C1 segment of cervical spinal cord (tissue), 14 donors: ENCODE data around the gene TRPM6.

Experiments
- DNase-seq, 14 donors: peaks; one replicate each; lab custom pipeline; 2025; lab: John Stamatoyannopoulos, UW

TRPM6 gene

DNA sequence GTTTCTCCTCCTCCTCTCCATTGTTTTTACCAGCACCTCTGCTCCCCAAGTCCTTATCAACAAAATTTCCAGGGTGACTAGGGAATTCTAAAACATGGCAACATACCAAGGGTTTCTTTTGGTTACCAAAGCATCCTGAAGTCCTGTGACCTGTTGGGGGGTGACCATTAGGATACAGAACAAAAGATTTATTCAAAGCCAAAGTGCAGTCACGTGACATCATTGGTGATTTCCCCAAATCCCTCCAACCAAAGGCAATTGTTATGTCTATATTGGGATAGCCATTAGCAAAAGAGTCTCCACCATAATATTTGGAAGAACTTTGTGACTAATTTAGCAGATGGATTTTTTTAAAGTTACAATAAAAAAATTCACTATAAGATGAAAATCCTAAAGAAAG is 168.4 kb downstream of the TRPM6 start:
- DNase-seq = no peak

DNA sequence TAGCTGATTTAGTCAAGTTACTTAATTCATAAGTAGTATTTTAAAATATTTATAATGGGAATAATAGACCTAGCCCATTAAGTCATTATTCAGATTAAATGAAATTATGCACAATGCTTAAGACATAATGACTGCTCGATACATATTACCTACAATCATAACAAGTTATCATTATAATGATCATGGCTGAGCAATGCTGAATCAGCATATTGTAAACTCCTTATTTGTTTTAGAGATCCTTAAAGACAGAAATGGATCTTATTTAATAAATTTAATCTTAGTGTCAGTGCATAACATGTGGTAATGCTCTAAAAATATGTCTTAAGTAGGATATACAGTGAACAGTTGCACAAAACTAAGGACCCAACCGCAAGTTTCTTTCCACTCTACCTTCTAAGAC is 169.0 kb downstream of the TRPM6 start:
- no peak for DNase-seq

DNA sequence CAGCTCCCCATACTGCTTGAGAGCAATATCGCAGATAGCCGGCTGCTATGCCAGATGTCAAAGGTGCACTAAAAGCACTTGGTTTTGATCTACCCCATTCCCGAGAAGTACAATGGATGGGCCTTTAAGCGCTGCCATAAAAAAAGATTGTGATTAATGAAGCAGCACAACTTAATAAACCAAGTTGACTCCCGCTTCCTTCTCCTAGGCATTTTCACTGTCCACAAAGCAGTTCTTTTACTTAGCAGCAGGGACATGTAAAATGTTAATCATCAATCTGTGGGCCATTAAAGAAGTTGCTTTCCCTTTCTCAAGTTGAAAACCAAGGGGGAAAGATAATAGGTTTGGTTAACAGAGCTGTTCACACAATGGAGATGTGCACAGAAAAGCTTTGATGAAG is 176.4 kb downstream of the TRPM6 start:
- DNase-seq = no peak

DNA sequence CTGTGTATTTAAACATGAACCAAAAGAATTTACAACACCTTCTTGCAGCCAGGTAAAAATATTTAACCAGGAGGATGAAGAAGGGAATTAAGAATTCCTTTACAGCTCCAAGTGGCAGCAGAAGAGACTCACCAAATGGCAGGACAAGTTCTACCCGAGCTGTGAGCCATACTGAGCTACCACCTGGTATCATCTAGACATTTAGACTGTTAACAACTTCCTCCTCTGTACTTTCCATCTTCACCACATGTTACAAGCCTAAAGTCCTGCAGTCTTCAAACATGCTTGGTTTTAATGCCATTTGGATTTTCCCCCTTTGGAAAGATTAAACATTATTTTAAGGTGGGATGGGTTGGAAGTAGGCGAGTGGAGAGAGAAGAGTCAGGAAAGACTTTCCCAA is 190.2 kb downstream of the TRPM6 start:
- no peak for DNase-seq

DNA sequence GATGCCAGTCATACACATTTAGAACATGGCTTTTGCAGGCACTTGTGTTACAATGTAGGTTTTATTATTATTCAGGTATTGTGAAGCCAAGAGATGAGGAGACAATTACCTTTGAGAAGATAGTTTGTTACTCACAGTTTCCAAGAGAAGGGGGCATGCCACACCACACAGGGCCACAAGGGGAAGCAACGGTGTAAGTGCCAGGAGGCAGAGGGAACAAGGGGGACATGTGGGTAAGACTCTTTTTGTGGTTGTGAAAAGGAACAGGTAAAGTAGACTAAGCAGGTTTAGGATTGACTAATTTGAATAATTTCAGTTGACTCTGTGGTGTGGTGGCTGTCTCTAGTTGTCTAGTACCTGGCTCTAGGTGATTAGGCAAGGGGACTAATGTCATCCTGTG is 191.2 kb downstream of the TRPM6 start:
- no peak for DNase-seq

DNA sequence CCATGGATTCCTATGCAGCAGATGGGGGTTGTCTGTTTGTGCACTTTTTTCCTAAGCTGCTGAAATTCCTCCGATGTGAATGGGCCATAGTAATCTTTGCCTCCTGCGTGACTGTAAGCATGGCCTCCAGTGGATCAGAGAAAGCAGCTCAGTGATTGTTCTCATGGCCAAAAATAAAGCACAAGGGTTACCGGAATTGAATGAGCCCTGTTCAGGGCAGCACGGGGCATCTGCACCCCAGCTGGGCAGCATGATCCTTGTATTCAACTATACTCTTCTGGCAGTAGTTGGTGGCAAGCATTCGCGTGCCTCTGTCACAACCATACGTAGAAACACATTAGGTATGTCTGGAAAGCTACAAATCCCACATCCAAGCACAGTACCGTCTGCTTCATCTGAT is 196.7 kb downstream of the TRPM6 start:
- no peak for DNase-seq

DNA sequence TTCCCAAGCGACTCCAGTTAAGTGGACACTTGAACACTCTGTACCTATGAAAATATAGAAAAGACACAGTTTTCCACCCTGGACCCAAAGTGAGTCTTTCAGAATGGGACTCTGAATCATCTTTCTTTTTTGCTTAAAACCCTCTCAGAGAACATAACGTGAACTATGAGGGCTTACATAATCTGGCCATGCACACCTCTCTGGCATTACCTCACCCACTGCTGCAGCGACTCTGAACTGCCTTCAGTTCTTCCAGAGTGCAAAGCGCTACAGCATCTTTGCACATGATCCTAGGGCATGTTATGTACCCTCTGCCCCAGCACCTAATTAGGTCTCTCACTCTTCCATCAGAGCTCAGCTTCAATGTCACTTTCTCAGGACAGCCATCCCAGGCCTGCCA is 204.4 kb downstream of the TRPM6 start:
- DNase-seq = no peak

DNA sequence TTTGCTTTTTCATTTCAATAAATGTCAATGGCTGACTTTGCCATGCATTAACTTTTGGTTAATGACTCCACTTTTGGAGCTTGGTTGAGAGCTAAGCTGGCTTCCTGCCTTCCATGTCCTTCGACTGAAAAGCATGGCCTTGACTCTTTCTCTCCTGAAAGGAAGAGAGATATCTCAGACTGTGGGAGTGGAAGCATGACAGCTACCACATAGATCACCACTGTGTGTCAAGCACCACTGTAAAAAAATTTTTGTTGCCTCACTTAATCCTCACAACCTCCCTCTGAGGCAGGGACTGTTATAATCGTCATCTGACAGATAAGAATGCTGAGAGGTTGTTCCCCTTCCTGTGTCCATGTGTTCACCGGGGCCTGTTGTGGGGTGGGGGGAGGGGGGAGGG is 205.8 kb downstream of the TRPM6 start:
- DNase-seq = no peak

DNA sequence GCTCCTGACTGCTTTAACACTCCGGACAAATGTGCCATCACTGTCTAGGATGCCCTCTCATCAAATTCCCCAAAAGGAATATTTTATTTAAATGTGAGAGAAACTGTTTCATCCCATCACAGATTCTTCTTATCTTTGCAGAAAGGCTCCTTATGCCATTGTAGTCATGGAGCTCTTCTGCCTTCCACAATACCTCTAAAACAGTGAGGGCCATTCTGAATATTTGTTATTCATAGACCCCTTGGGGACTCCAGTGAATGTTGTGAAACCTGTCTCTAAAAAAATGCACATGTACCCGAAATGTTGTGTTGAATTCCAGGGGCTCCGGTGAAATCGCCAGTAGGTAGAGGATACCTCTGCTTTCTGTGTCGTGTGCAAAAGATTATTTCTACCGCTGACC is 213.6 kb downstream of the TRPM6 start:
- no peak for DNase-seq
